Spleen (tissue), 7 donors: ENCODE results near the gene ISY1.

ENCODE experiments used
- POLR2AphosphoS5 ChIP-seq, 3 donors: sonication (generic); formaldehyde crosslinking; IDR thresholded peaks; one replicate each; pipeline ENCODE4 v1.5.1; 2017; ENCODE audit warnings: antibody characterized with exemption in 3 of 3
- TF ChIP-seq, protein P1 (sequence below), 11 experiments: fragments of 200-600 bp in 7 of 11; fragments of 450-650 bp in 4 of 11; sonication (generic) in 4 of 11; IDR thresholded peaks in 8 of 11; conservative IDR thresholded peaks in 3 of 11; 1 replicate in 7 of 11; 2 replicates in 4 of 11; pipeline versions ENCODE4 v1.4.0 to v1.8.0; 2016 to 2021; ENCODE audit warnings: antibody characterized with exemption in 11 of 11, inconsistent platforms in 4 of 11, mild to moderate bottlenecking in 1 of 11
- donor health status: DM: no; HTN: no; CAD: no; lungs with moderate emphysema.
- donor health status: DM: no; HTN: no; CAD: no.
- donor health status: DM: no; HTN: no; CAD: no.

DNA sequence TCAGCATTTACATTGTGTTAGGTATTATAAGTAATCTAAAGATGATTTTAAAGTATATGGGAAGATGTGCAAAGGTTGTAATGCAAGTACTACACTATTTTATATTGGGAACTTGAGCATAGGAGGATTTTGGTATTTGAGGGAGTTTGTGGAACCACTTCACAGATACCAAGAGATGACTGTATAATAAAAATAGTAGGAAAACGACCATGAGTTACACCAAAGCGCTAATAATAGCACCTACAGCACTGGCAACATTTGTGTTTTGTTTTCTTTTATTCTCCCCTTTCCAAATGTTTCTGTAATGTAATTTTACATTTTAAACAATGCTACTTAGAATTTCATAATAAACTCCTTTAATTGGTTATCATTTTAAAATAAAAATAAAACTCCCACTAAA lies 12.3 kb upstream of the ISY1 start:
- TF ChIP-seq, protein P1, sequence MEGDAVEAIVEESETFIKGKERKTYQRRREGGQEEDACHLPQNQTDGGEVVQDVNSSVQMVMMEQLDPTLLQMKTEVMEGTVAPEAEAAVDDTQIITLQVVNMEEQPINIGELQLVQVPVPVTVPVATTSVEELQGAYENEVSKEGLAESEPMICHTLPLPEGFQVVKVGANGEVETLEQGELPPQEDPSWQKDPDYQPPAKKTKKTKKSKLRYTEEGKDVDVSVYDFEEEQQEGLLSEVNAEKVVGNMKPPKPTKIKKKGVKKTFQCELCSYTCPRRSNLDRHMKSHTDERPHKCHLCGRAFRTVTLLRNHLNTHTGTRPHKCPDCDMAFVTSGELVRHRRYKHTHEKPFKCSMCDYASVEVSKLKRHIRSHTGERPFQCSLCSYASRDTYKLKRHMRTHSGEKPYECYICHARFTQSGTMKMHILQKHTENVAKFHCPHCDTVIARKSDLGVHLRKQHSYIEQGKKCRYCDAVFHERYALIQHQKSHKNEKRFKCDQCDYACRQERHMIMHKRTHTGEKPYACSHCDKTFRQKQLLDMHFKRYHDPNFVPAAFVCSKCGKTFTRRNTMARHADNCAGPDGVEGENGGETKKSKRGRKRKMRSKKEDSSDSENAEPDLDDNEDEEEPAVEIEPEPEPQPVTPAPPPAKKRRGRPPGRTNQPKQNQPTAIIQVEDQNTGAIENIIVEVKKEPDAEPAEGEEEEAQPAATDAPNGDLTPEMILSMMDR (IDR thresholded peaks at IDR 0.05 in 8 of 11, conservative IDR thresholded peaks at IDR 0.05 in 3 of 11) = no peak
- no peak for TF ChIP-seq POLR2AphosphoS5 (IDR thresholded peaks at IDR 0.05)
